Measurements from ENCODE around the gene LCE7A. TPM values are rescaled to one million over a fixed set of nuclear protein-coding genes. Genes with fewer than 3 reads are reported as not detected.

LCE7A gene
- total RNA-seq (2022) (not detected in 2 replicates), Bru-seq, nascent RNA (not detected), BruChase-seq, experiment 1, labeled RNA remaining after a 6-hour chase (not detected), BruChase-seq, experiment 2, labeled RNA remaining after a 2-hour chase (not detected)
- long read RNA-seq, result 0 reads

DNA sequence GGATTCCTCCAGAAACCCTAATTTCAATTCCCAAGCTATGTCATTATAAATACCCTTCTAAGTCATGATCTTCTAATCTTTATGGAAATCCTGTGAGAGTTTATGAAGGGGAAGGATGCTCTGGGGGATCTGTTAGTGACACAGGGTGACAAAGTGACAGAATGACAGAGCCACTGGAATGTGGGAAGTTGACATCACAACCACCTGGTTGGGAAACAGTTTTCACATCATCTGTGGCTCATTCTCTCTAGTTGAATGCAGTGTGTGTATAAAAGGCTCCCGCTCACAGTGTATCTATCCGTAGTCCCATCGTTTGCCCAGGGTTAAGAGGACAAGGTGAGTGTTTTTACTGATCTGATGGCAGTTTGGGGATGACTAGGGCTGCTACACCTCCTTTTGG lies at the start of gene LCE7A:
LCE7A (plus strand) TSS at position 301 of the 400 bp plus-strand sequence. CDS start 702 bp downstream, outside the sequence.
- ChIA-PET POLR2A (interaction anchor here (0.6 kb wide), 2 partner anchors 73 to 455 kb away, joined by 3 read pairs; no protein-coding TSS in a partner anchor), CTCF (interaction anchor here (1.4 to 12.2 kb wide), 2 partner anchors 11 to 207 kb away, joined by 8 to 100 read pairs; no protein-coding TSS in a partner anchor)
- BruUV-seq (replicated peaks), result no TSS peak
- no peak for DNase-seq (ENCODE audit: unreplicated experiment)
- Mint-ChIP-seq H3K9me3 (ENCODE audit: unreplicated experiment) (no peaks in the 10 kb centered on the region), H3K4me1 (ENCODE audit: insufficient read depth, unreplicated experiment) (no peaks in the 10 kb centered on the region), H3K36me3 (ENCODE audit: insufficient read depth, unreplicated experiment) (no peaks in the 10 kb centered on the region), H3K27me3 (ENCODE audit: insufficient read depth, unreplicated experiment) (no peaks in the 10 kb centered on the region), H3K4me3 (ENCODE audit: unreplicated experiment) (no peak within 1 kb of the TSS), H3K27ac (ENCODE audit: low read depth, unreplicated experiment) (no peak within 1 kb of the TSS)
- TF ChIP-seq, protein P1, sequence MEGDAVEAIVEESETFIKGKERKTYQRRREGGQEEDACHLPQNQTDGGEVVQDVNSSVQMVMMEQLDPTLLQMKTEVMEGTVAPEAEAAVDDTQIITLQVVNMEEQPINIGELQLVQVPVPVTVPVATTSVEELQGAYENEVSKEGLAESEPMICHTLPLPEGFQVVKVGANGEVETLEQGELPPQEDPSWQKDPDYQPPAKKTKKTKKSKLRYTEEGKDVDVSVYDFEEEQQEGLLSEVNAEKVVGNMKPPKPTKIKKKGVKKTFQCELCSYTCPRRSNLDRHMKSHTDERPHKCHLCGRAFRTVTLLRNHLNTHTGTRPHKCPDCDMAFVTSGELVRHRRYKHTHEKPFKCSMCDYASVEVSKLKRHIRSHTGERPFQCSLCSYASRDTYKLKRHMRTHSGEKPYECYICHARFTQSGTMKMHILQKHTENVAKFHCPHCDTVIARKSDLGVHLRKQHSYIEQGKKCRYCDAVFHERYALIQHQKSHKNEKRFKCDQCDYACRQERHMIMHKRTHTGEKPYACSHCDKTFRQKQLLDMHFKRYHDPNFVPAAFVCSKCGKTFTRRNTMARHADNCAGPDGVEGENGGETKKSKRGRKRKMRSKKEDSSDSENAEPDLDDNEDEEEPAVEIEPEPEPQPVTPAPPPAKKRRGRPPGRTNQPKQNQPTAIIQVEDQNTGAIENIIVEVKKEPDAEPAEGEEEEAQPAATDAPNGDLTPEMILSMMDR (IDR thresholded peaks at IDR 0.05; ENCODE audit: unreplicated experiment), result no peak
- intact Hi-C loops (cut with micrococcal nuclease), result no loop called here

DNA sequence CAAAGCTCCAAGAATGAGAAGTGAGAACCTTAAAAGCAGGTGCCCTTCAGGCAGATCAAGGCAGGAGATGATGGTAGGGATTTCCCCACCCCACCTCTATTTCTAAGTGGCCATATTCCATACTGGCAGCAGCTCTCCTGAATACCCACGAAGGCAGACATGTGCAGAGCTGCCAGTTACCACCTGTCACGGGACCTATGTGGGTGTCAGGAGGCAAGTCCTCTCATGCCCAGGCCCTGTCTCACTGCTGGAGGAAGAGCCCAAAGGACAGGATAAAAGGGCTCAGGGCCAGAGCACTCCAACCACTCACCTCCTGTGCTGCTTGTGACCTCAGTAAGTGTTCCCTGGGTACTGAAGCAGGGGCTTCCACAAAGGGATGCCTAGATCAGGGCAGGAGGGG lies 48.7 kb upstream of the LCE7A start:
- H3K9me3 Mint-ChIP-seq (ENCODE audit: unreplicated experiment), result no peaks in the 10 kb centered on the region
- peak; percentile 84 for DNase-seq (ENCODE audit: unreplicated experiment)
- TF ChIP-seq, protein P1 (IDR thresholded peaks at IDR 0.05; ENCODE audit: unreplicated experiment), result no peak
- POLR2A ChIA-PET, result interaction anchor here (1.0 to 1.8 kb wide), 3 partner anchors 8 to 31 kb away, joined by 3 to 7 read pairs (median 3); partner anchors contain the start of gene LCE1E
- no peaks in the 10 kb centered on the region for H3K27me3 Mint-ChIP-seq (ENCODE audit: insufficient read depth, unreplicated experiment)
- H3K36me3 Mint-ChIP-seq (ENCODE audit: insufficient read depth, unreplicated experiment), result no peaks in the 10 kb centered on the region
- BruUV-seq (replicated peaks), result no TSS peak
- CTCF ChIA-PET, result interaction anchor here (0.6 to 1.5 kb wide), 3 partner anchors 24 to 168 kb away, joined by 3 to 5 read pairs (median 3); no protein-coding TSS in a partner anchor
- intact Hi-C loops (cut with micrococcal nuclease), result no loop called here
- H3K4me3 Mint-ChIP-seq (ENCODE audit: unreplicated experiment), result peak overlapping the region; percentile 30
- H3K4me1 Mint-ChIP-seq (ENCODE audit: insufficient read depth, unreplicated experiment), result peaks cover 24% of the 10 kb centered on the region
- peak overlapping the region; percentile 31 for H3K27ac Mint-ChIP-seq (ENCODE audit: low read depth, unreplicated experiment)

GRCh38 chr1:152811671-152812070 lies 48.1 kb upstream of the LCE7A start, which contains the start of gene LCE1B:
TSS of gene LCE1B (plus strand) at chr1:152811971. CDS start at chr1:152812447, 476 bp downstream.
- H3K27ac Mint-ChIP-seq (ENCODE audit: low read depth, unreplicated experiment), result peak within 1 kb of the TSS; percentile 31
- no peaks in the 10 kb centered on the region for H3K9me3 Mint-ChIP-seq (ENCODE audit: unreplicated experiment)
- peak within 1 kb of the TSS; percentile 30 for H3K4me3 Mint-ChIP-seq (ENCODE audit: unreplicated experiment)
- intact Hi-C loops (cut with micrococcal nuclease), result no loop called here
- TF ChIP-seq, protein P1 (IDR thresholded peaks at IDR 0.05; ENCODE audit: unreplicated experiment), result no peak
- peaks cover 18% of the 10 kb centered on the region for H3K4me1 Mint-ChIP-seq (ENCODE audit: insufficient read depth, unreplicated experiment)
- H3K36me3 Mint-ChIP-seq (ENCODE audit: insufficient read depth, unreplicated experiment), result no peaks in the 10 kb centered on the region
- H3K27me3 Mint-ChIP-seq (ENCODE audit: insufficient read depth, unreplicated experiment), result no peaks in the 10 kb centered on the region
- DNase-seq (ENCODE audit: unreplicated experiment), result no peak
- POLR2A ChIA-PET, result interaction anchor here (1.1 to 1.8 kb wide), 3 partner anchors 15 to 31 kb away, joined by 3 to 7 read pairs (median 3); partner anchors contain the start of gene LCE1E
- CTCF ChIA-PET, result interaction anchor here (0.5 to 1.5 kb wide), 5 partner anchors 25 to 412 kb away, joined by 3 to 6 read pairs (median 3); no protein-coding TSS in a partner anchor
- BruUV-seq (replicated peaks), result TSS peak; percentile 87

- Mint-ChIP-seq H3K9me3 (ENCODE audit: unreplicated experiment) (no peaks in the 10 kb centered on the region), H3K27ac (ENCODE audit: low read depth, unreplicated experiment) (no peak overlapping the region), H3K27me3 (ENCODE audit: insufficient read depth, unreplicated experiment) (no peaks in the 10 kb centered on the region), H3K4me1 (ENCODE audit: insufficient read depth, unreplicated experiment) (peaks cover 7% of the 10 kb centered on the region), H3K36me3 (ENCODE audit: insufficient read depth, unreplicated experiment) (no peaks in the 10 kb centered on the region), H3K4me3 (ENCODE audit: unreplicated experiment) (no peak overlapping the region)
- intact Hi-C loops (cut with micrococcal nuclease), result no loop called here
- TF ChIP-seq, protein P1 (IDR thresholded peaks at IDR 0.05; ENCODE audit: unreplicated experiment), result no peak
- POLR2A ChIA-PET, result interaction anchor here (0.6 to 1.5 kb wide), 4 partner anchors 9 to 191 kb away, joined by 3 to 5 read pairs (median 3); no protein-coding TSS in a partner anchor
- CTCF ChIA-PET, result interaction anchor here (0.7 to 1.1 kb wide), 3 partner anchors 26 to 53 kb away, joined by 3 read pairs; no protein-coding TSS in a partner anchor
- BruUV-seq (replicated peaks), result no TSS peak
- peak; percentile 38 for DNase-seq (ENCODE audit: unreplicated experiment)
Measured at GRCh38 chr1:152817309-152817708, 42.5 kb upstream of the LCE7A start.

Data from MCF 10A (cell line).